ENCODE measurements around the gene ENAH.

ENAH gene

GRCh38 chr1:225689882-225690459 is 37.0 kb upstream of the ENAH start:
- DNase-seq (no peak), ATAC-seq (replicated peaks) (no peak)
- H3K27me3 Mint-ChIP-seq, result no peaks in the 10 kb centered on the region
- no peak overlapping the region for H3K27ac Mint-ChIP-seq
- no peak overlapping the region for H3K4me3 Mint-ChIP-seq
- H3K4me1 Mint-ChIP-seq, result peaks cover 5 to 21% of the 10 kb centered on the region in 2 donors
- H3K36me3 Mint-ChIP-seq, result no peaks in the 10 kb centered on the region
- peaks cover 0 to 5% of the 10 kb centered on the region in 2 donors for H3K9me3 Mint-ChIP-seq

GRCh38 chr1:225688345-225688744 is 35.4 kb upstream of the ENAH start:
- no peak overlapping the region for H3K4me3 Mint-ChIP-seq

GRCh38 chr1:225685476-225686176 is 32.7 kb upstream of the ENAH start:
- Mint-ChIP-seq H3K9me3 (peaks cover 0 to 2% of the 10 kb centered on the region in 2 donors), H3K27ac (no peak overlapping the region), H3K4me3 (no peak overlapping the region), H3K36me3 (no peaks in the 10 kb centered on the region), H3K27me3 (peaks cover 0 to 4% of the 10 kb centered on the region in 2 donors), H3K4me1 (peaks cover 5 to 18% of the 10 kb centered on the region in 2 donors)
- ATAC-seq (replicated peaks) (no peak), DNase-seq (no peak)

More at GRCh38 chr1:225688345-225688744, 35.4 kb upstream of the ENAH start:
- no peak for DNase-seq
- Mint-ChIP-seq H3K9me3 (peaks cover 0 to 2% of the 10 kb centered on the region in 2 donors), H3K4me1 (peaks cover 5 to 21% of the 10 kb centered on the region in 2 donors), H3K36me3 (no peaks in the 10 kb centered on the region), H3K27ac (no peak overlapping the region), H3K27me3 (no peaks in the 10 kb centered on the region)
- peak; percentile 51 to 61 for ATAC-seq (replicated peaks)

GRCh38 chr1:225684741-225685140 is 31.8 kb upstream of the ENAH start:
- Mint-ChIP-seq H3K4me1 (peaks cover 5 to 15% of the 10 kb centered on the region in 2 donors), H3K27ac (no peak overlapping the region), H3K36me3 (no peaks in the 10 kb centered on the region), H3K4me3 (no peak overlapping the region), H3K27me3 (peaks cover 6 to 12% of the 10 kb centered on the region in 2 donors), H3K9me3 (no peaks in the 10 kb centered on the region)
- ATAC-seq (replicated peaks), result no peak
- DNase-seq, result no peak

GRCh38 chr1:225681231-225681630 is 28.3 kb upstream of the ENAH start:
- no peak for ATAC-seq (replicated peaks)

GRCh38 chr1:225678545-225678944 is 25.6 kb upstream of the ENAH start:
- Mint-ChIP-seq H3K27ac (no peak overlapping the region), H3K9me3 (no peaks in the 10 kb centered on the region), H3K27me3 (peaks cover 27 to 31% of the 10 kb centered on the region in 2 donors)

More at GRCh38 chr1:225681231-225681630, 28.3 kb upstream of the ENAH start:
- peaks cover 0 to 2% of the 10 kb centered on the region in 2 donors for H3K4me1 Mint-ChIP-seq
- no peak overlapping the region for H3K27ac Mint-ChIP-seq
- peaks cover 22 to 24% of the 10 kb centered on the region in 2 donors for H3K27me3 Mint-ChIP-seq
- no peak overlapping the region for H3K4me3 Mint-ChIP-seq
- no peak for DNase-seq
- H3K9me3 Mint-ChIP-seq, result no peaks in the 10 kb centered on the region
- no peaks in the 10 kb centered on the region for H3K36me3 Mint-ChIP-seq

GRCh38 chr1:225677350-225678124 is 24.6 kb upstream of the ENAH start:
- H3K4me1 Mint-ChIP-seq, result peaks cover 0 to 2% of the 10 kb centered on the region in 2 donors
- no peak overlapping the region for H3K27ac Mint-ChIP-seq
- H3K9me3 Mint-ChIP-seq, result no peaks in the 10 kb centered on the region
- H3K36me3 Mint-ChIP-seq, result no peaks in the 10 kb centered on the region
- peaks cover 27 to 31% of the 10 kb centered on the region in 2 donors for H3K27me3 Mint-ChIP-seq
- peak overlapping the region; percentile 30 to 44 for H3K4me3 Mint-ChIP-seq
- no peak for DNase-seq
- peak in 1 of 2 donors; percentile 41 for ATAC-seq (replicated peaks)

More at GRCh38 chr1:225678545-225678944, 25.6 kb upstream of the ENAH start:
- no peaks in the 10 kb centered on the region for H3K36me3 Mint-ChIP-seq
- peaks cover 0 to 2% of the 10 kb centered on the region in 2 donors for H3K4me1 Mint-ChIP-seq
- ATAC-seq (replicated peaks) (no peak), DNase-seq (no peak)
- H3K4me3 Mint-ChIP-seq, result no peak overlapping the region

GRCh38 chr1:225674381-225674780 is 21.5 kb upstream of the ENAH start:
- no peak for ATAC-seq (replicated peaks)
- H3K27ac Mint-ChIP-seq, result no peak overlapping the region
- no peak overlapping the region for H3K4me3 Mint-ChIP-seq
- no peaks in the 10 kb centered on the region for H3K36me3 Mint-ChIP-seq
- H3K9me3 Mint-ChIP-seq, result no peaks in the 10 kb centered on the region
- peaks cover 0 to 2% of the 10 kb centered on the region in 2 donors for H3K4me1 Mint-ChIP-seq
- DNase-seq, result no peak
- peaks cover 13 to 22% of the 10 kb centered on the region in 2 donors for H3K27me3 Mint-ChIP-seq

GRCh38 chr1:225670806-225671733 is 18.1 kb upstream of the ENAH start:
- Mint-ChIP-seq H3K36me3 (no peaks in the 10 kb centered on the region), H3K27me3 (peaks cover 5 to 7% of the 10 kb centered on the region in 2 donors), H3K9me3 (no peaks in the 10 kb centered on the region), H3K4me3 (no peak overlapping the region), H3K27ac (no peak overlapping the region), H3K4me1 (no peaks in the 10 kb centered on the region)
- DNase-seq, result no peak
- ATAC-seq (replicated peaks), result no peak

- ATAC-seq (replicated peaks), result no peak
- H3K27me3 Mint-ChIP-seq, result no peaks in the 10 kb centered on the region
These were observed 17.4 kb upstream of the ENAH start for GRCh38 chr1:225670356-225670755.

GRCh38 chr1:225668222-225668621 is 15.3 kb upstream of the ENAH start:
- no peaks in the 10 kb centered on the region for H3K27me3 Mint-ChIP-seq
- no peaks in the 10 kb centered on the region for H3K4me1 Mint-ChIP-seq
- no peak overlapping the region for H3K27ac Mint-ChIP-seq
- H3K9me3 Mint-ChIP-seq, result no peaks in the 10 kb centered on the region
- ATAC-seq (replicated peaks) (no peak), DNase-seq (no peak)
- H3K36me3 Mint-ChIP-seq, result no peaks in the 10 kb centered on the region
- no peak overlapping the region for H3K4me3 Mint-ChIP-seq

More at GRCh38 chr1:225670356-225670755, 17.4 kb upstream of the ENAH start:
- Mint-ChIP-seq H3K9me3 (no peaks in the 10 kb centered on the region), H3K27ac (no peak overlapping the region), H3K4me3 (no peak overlapping the region), H3K4me1 (no peaks in the 10 kb centered on the region), H3K36me3 (no peaks in the 10 kb centered on the region)
- DNase-seq, result no peak

- H3K36me3 Mint-ChIP-seq, result no peaks in the 10 kb centered on the region
- ATAC-seq (replicated peaks) (no peak), DNase-seq (no peak)
- no peaks in the 10 kb centered on the region for H3K27me3 Mint-ChIP-seq
- H3K4me1 Mint-ChIP-seq, result peaks cover 0 to under 1% of the 10 kb centered on the region in 2 donors
- H3K4me3 Mint-ChIP-seq, result no peak overlapping the region
- no peaks in the 10 kb centered on the region for H3K9me3 Mint-ChIP-seq
- H3K27ac Mint-ChIP-seq, result no peak overlapping the region
These were observed 14.4 kb upstream of the ENAH start for GRCh38 chr1:225667362-225667761.

GRCh38 chr1:225666495-225666894 is 13.6 kb upstream of the ENAH start:
- H3K4me1 Mint-ChIP-seq, result peaks cover 4 to 9% of the 10 kb centered on the region in 2 donors

More at GRCh38 chr1:225666495-225666894, 13.6 kb upstream of the ENAH start:
- Mint-ChIP-seq H3K9me3 (no peaks in the 10 kb centered on the region), H3K27me3 (no peaks in the 10 kb centered on the region), H3K4me3 (no peak overlapping the region), H3K36me3 (no peaks in the 10 kb centered on the region), H3K27ac (no peak overlapping the region)
- no peak for DNase-seq
- ATAC-seq (replicated peaks), result no peak
